IPS-NIHi7 (cell line): ENCODE results near the gene GTF2F1.
"Not testable (repeated sequence)": the region's sequence is repeated elsewhere in the genome, so short reads cannot be mapped to it uniquely, and the experiment has no call there.

Experiments
- DNase-seq: peaks from one replicate; pipeline ENCODE4 v3.0.0; 2012; ENCODE audit warnings: mixed read lengths; ENCODE audit errors: extremely low spot score

The GTF2F1 gene

DNA sequence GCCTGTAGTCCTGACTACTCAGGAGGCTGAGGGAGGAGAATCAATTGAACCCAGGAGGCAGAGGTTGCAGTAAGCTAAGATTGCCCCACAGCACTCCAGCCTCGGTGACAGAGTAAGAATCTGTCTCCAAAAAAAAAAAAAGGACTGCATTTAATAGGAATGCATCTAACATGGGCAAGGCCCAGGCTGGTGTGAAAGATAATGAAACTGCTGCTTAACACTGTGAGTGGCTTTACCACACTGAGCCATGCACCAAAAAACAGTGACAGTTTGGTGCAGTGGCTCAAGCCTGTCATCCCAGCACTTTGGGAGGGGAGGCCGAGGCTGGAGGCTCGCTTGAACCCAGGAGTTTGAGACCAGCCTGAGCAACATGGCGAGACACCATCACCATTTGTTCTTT lies 8.6 kb downstream of the GTF2F1 start:
- no peak for DNase-seq

DNA sequence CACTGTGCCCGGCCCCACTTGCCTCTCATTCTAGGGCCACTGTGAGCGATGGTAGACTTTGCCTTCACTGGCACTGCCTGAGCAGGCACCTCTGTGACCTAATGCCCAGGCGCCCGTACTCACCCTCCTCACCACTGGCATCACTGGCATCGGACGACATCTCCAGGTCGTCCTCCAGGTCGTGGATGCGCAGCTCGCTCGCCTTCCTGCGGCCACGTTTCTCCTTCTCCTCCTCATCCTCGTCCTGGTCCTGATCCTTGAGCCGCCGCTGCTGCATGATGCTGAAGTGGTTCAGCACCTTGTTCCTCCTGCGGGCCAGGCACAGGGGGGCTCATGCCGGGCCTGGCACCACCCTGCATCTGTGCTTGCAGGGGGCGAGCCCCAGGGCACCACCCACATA lies 9.8 kb downstream of the GTF2F1 start:
- DNase-seq: no peak

DNA sequence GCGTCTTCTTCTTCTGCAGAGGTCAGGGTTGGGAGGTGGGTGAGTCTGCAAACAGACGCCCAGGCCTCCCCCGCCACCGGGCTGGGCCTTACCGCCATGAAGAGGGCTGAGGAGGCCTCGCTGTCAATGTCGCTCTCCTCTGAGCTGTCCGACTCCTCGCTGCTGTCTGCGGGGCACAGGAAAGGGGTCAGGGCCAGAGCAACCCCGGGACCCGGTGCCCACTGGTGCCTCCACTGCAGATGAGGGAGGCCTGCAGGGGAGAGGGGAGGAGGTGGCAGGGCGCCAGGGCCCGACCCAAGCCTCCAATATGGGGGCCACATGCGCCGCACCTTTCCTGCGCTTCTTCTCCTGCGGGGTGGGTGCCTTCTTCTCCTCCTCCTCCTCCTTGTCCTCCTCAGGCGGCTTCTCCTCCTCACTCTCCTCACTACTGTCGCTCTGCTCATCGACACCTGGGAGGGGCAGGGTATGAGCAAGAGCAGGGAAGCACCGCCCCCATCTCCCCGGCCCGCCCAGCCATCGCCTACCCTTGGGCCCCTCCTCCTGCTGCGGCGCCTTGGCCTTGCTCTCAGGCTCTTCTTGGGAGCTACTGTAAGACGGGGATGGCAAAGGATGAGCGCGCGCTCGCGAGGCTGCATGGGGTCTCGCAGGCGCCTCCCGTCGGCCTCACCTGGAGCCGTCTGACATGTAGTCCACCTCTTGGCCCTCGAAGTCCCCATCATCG lies 11.8 kb downstream of the GTF2F1 start:
- DNase-seq: no peak

DNA sequence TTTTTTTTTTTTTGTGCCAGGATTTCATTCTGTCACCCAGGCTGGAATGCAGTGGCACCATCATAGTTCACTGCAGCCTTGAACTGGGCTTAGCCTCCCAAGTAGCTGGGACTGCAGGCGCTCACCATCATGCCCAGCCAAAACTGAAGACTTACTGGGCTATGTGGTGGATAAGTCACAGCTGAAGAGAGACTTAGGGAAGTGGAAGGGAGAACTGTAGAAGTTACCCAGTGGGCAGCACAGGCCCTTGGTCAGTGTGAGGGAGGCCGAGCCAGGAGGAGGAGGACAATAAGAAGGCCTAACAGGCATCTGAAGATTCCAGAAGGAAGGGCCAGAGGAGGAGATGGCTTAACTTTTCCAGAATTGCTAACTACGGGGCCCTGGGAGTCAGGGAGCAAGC lies 13.2 kb downstream of the GTF2F1 start:
- no peak for DNase-seq

DNA sequence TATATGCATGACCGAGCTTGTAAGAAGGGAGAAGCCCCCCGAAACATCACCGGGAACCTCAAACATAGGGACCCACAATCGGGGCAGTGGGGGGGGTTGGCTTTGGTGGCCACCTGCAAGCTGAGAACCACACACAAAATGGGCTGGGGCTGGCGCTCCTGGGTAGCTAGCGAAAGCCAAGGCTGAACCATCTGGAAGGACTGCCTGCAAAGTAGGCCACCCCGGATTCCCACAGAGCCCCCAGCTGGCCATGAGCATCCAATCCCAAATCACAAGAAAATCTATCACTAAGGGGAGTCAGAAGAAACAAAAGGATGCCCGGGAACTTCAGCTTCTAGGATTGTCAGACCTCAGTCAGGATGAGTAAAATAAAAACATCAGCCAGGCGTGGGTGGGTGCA lies 14.5 kb downstream of the GTF2F1 start:
- no peak for DNase-seq

DNA sequence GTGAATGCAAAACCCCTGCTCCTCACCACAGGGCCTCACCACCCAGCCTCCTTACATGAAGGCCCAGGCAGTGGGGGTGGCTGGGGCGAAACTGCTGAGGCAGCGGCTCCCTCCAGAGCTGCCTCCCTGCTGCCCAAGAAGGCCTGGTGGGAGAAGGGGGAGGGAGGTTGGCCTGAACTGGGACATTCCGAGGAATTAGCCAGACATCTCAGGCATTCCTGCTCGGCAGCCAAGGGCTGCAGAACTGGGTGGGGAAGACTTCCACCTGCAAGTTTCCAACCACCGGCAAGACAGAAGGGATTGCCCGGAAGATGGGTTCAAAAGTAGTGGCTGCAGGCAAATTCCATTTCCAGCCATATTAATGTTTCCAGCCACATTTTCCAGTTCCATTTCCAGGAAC lies 14.9 kb downstream of the GTF2F1 start:
- DNase-seq: no peak

DNA sequence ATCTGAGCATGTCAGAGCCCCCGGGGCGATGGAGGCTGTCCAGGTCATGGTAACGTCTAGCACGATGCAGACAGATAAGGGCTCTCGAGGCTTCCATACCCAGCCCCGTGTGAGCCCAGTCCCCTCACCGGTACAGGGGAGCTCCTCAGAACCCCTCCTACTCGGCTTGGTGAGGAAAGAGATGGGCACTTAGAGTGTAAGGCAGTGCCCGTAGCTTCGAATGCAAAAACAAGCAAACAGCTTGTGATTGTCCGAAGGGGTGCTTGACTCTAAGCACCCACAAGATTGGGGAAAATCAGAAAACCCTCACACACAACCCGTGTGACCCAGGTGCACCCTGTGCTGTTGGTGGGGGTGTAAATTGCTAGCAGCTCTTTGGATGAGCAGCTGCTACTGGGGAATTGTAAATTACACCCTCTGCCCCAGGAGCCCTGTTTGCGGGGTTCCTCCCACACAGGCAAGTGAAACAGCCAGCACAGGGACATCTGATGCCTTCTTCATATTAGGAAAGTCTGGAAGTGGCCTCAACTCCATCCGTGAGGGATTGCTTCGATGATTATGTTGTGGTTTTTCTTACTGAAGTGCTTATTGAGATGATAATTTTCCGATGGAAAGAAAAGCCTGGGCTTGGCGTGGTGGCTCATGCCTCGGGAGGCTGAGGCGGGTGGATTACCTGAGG lies 16.3 kb downstream of the GTF2F1 start:
- no peak for DNase-seq

DNA sequence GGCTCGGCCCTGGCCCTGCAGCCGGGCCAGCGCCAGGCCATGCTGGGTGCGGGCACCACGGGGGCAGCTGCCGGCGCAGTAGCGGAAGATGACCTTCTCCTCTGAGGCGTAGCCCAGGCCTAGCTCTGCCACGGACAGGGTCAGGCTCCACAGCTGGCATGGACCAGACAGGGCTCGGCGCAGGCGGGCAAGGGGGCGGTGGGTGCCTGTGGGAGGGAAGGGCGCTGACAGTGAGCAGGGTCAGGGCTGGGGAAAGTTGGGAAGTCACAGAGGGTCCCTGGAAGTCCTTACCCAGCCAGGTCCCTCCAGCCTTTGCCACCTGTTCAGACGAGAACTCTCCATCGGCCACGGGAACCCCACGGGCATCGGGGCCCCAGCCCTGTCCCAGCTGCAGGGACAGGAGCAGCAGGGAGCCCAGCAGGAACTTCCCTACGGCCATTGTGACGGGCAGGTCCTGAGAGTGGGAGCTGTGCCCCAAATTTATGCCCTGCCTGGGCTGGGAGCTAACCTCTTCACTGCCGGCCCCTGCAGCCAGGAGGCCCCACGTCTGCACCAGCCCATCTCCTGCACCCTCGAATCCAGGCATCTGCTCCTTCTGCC lies 17.5 kb downstream of the GTF2F1 start, which contains the start of gene PSPN:
Gene PSPN, minus strand, starts transcription at position 523 of the 600 bp plus-strand sequence. Its CDS starts 84 bp downstream, at position 439.
- no peak for DNase-seq

DNA sequence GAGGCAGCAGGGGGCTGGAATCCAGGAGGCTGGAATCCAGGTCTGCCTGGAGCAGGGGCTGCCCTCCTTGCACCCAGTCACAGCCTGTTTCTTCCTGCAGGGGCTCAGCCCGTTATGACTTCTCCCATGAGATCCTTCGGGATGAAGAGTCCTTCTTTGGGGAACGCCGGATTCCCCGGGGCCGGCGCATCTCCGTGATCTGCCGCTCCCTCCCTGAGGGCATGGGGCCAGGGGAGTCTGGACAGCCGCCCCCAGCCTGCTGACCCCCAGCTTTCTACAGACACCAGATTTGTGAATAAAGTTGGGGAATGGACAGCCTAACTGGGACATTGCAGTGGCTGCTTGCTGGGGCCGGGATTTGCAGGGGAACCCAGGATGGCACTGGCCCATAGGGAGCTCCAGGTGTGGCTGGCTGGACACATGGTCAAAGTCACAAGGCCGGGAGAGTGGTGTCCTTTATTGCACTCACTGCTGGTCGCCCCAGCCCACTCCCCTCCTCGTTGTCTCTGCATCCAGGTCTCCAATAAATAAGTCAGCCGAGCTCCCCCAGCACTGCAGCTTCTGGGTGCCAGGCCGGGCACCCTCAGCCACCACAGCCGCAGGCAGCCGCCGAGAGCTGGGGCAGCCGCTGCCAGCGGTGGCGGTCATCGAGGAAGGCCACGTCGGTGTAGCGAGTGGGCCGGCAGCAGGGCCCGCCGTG lies 18.1 kb downstream of the GTF2F1 start:
- no peak for DNase-seq

DNA sequence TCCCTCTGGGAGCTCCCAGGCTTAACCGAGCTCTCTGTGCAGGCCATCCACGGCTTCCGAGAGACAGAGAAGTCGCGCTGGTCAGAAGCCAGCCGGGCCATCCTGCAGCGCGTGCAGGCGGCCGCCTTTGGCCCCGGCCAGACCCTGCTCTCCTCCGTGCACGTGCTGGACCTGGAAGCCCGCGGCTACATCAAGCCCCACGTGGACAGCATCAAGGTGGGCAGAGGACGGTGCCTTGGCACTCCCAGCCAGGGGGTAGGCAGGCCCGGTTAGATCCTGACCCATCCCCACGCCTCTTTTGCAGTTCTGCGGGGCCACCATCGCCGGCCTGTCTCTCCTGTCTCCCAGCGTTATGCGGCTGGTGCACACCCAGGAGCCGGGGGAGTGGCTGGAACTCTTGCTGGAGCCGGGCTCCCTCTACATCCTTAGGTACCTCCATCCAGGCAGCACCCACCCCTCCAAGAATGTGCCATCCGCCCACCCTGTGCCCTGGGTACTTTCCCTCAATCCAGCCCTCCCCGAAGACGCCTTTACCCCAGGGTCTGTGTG lies 18.7 kb downstream of the GTF2F1 start:
- DNase-seq: no peak

DNA sequence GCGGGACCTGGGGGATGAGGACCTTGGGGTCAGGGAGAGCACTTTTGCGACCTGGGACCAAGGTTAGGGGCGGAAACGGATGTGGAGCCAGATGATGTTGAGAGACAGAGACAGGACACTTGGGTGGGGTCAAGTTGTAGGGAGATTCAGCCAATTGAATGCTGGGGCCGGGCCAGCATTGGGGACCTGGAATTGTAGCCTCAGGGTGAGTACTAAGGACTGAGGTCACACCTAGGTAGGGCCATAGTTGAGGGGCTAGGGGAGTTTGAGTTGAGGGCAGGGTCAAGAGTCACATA lies 19.2 kb downstream of the GTF2F1 start:
- no peak for DNase-seq

DNA sequence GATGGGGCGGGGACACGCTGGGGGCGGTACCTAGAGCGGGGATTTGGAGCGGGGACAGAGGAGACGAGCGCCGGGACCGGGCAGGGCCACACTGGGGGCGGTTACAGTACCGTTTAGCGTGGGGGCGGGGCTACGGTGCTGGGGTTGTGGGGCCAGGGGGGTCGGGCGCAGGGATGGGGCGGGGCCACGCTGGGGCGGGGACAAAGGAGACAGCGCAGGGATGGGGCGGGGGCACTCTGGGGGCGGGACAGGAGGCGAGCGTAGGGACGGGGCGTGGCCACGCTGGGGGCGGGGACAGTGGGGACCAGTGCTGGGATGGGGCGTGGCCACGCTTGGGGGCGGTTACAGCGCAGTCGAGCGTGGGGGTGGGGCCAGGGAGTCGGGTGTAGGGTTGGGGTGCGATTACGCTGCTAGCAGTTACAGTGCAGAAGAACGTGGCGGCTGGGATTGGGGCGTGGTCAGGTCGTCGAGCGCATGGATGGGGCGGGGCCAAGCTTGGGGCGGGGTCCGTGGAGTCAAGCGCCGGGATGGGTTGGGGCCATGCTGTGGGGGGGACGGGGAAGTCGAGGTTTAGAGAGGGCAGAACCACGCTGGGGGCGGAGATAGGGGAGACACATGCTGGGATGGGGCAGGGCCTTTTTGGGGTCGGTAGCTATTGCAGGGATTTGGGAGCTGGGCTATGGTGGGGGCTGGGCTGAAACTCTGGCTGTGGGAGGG lies 19.7 kb downstream of the GTF2F1 start:
- DNase-seq: peak; percentile 93

DNA sequence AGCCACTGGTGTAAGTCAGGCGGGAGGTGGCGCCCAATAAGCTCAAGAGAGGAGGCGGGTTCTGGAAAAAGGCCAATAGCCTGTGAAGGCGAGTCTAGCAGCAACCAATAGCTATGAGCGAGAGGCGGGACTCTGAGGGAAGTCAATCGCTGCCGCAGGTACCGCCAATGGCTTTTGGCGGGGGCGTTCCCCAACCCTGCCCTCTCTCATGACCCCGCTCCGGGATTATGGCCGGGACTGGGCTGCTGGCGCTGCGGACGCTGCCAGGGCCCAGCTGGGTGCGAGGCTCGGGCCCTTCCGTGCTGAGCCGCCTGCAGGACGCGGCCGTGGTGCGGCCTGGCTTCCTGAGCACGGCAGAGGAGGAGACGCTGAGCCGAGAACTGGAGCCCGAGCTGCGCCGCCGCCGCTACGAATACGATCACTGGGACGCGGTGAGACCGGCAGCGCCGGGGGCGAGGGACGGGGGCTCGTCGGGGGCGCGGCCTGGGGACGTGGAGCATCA lies 20.3 kb downstream of the GTF2F1 start, which contains the start of gene ALKBH7:
Gene ALKBH7, plus strand, starts transcription at position 201 of the 502 bp plus-strand sequence. Its CDS starts 27 bp downstream, at position 228.
- peak; percentile 95 for DNase-seq

DNA sequence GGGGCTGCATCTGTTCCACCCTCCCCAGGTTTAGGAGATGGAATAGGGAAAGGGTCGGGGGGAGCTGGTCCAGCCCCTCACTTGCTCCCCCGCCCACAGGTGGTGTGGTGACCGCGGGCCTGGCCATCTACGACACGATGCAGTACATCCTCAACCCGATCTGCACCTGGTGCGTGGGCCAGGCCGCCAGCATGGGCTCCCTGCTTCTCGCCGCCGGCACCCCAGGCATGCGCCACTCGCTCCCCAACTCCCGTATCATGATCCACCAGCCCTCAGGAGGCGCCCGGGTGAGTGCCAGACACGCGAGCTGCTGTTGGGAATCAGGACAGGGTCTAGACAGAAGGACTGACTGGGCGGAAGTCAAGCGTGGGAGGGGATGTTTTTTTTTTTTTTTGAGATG lies 28.6 kb downstream of the GTF2F1 start:
- no peak for DNase-seq

DNA sequence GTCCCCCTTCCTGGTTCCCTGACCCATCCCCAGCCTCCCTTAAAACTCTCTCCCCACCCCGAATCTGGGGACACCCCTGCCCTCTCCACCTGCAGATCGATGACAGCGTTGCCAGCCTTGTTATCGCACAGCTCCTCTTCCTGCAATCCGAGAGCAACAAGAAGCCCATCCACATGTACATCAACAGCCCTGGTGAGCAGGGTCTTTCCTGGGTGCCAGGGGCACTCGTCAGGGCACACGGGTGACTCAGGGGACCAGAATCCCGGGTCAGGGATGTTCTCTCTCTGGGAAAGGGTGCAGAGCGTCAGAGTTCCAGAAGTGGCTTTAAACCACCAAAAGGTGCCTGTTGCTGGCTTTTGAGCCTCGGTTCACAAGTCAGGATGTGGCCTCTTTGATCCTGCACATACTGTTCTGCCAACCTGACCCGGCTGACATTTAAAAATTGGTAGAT lies 30.6 kb downstream of the GTF2F1 start:
- DNase-seq: no peak

DNA sequence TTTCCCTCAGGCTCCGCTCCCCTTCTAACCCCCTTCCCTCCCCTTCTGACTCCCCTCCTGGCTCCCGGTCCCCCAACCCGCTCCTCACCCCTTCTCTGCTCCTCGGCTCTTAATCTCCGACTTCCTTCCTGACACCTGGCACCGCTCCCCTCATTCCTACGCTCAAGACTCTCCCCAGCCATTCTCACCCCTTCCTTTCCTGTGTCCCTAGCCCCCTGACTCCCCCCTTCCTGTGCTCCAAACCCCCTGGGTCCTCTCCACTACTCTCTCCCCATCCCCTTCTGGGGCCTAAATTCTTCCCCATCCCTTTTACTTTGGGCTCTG lies 31.0 kb downstream of the GTF2F1 start:
- no peak for DNase-seq

DNA sequence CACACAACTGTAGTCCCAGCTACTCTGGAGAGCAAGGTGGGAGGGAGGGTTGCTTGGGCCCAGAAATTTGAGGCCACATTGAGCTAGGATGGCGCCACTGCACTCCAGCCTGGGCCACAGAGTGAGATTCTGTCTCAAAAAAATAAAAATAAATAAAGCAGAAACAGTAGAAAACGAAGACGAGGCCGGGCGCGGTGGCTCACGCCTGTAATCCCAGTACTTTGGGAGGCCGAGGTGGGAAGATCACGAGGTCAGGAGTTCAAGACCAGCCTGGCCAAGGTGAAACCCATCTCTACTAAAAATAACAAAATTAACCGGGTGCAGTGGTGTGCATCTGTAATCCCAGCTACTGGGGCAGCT lies 32.1 kb downstream of the GTF2F1 start:
- DNase-seq: not testable (repeated sequence)

DNA sequence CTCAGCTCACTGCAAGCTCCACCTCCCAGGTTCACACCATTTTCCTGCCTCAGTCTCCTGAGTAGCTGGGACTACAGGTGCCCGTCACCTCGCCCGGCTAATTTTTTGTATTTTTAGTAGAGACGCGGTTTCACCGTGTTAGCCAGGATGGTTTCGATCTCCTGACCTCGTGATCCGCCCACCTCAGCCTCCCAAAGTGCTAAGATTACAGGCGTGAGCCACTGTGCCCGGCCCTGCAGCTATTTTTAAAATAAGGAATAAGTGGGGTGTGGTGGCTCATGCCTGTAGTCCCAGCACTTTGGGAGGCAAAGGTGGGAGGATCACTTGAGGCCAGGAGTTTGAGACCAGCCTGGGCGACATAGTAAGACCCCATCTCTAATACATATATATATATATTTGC lies 32.5 kb downstream of the GTF2F1 start:
- DNase-seq: not testable (repeated sequence)

DNA sequence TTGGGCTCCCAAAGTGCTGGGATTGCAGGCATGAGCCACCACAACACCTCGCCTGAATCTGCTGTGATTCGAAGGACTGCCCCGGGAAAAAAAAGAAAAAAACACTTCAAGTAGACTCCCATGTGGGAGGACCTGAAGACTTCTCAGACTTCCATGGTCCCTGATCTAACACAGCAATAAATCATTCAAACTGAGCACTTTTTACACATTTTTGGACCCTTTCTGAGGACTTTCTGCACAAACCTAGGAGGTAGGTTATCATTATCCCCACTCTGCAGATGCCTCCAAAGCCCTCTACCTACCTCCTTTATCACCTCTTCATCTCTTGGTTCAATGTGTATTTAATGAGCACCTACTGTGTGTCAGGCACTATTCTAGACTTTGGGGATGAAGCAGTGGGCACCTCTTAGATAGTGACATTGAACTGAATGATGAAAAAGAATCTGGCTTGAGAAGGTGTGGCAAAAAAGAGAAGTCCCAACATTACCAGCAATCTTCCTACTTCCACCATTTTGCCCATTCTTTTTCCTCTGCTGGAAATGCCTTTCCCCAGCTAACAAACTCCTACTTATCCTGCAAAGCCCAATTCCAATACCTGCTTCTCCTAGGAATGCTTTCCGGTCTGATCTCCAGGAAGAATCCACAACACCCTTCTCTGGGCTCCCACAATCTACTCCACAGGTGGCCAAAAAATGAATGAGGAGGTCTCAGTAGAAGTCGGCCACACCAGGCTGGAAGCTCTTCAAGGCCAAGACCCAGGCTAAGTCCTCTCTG lies 33.2 kb downstream of the GTF2F1 start:
- DNase-seq: no peak

DNA sequence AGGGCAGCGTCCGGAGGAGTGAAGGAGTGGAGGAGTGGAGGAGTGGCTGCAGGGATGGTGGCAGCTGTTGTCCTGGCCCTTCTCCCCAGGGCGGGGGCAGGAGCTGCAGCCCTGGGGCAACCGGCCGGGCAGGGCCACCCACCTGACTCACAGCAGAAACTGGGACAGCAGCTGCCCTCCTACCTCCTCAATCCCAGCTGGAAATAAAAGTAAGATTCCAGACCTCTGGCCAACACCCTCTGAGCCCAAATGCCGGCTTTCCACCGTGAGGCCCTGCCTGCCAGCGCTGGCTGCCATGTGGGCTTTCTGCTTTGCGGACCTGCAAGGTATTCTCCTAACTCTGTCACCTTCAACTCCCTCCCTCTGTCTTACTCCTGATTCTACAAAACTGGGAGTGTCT lies 35.0 kb downstream of the GTF2F1 start:
- DNase-seq: no peak

DNA sequence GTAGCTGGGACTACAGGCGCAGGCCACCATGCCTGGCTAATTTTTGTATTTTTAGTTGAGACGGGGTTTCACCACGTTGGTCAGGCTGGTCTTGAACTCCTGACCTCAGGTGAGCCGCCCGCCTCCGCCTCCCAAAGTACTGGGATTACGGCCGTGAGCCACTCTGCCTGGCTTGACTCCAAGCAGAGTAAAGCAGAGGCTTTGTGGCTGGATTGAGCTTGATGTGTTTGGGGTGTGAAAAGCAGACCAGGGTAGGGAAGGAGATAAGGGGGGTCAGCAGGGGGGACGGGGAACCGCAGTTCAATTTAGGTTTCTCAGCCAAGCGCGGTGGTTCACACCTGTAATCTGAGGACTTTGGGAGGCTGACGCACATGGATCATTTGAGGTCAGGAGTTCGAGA lies 35.8 kb downstream of the GTF2F1 start:
- no peak for DNase-seq
